ENCODE measurements around the gene ANKRD30A.
"Not testable (repeated sequence)": the region's sequence is repeated elsewhere in the genome, so short reads cannot be mapped to it uniquely, and the experiment has no call there.

Gene ANKRD30A, protein sequence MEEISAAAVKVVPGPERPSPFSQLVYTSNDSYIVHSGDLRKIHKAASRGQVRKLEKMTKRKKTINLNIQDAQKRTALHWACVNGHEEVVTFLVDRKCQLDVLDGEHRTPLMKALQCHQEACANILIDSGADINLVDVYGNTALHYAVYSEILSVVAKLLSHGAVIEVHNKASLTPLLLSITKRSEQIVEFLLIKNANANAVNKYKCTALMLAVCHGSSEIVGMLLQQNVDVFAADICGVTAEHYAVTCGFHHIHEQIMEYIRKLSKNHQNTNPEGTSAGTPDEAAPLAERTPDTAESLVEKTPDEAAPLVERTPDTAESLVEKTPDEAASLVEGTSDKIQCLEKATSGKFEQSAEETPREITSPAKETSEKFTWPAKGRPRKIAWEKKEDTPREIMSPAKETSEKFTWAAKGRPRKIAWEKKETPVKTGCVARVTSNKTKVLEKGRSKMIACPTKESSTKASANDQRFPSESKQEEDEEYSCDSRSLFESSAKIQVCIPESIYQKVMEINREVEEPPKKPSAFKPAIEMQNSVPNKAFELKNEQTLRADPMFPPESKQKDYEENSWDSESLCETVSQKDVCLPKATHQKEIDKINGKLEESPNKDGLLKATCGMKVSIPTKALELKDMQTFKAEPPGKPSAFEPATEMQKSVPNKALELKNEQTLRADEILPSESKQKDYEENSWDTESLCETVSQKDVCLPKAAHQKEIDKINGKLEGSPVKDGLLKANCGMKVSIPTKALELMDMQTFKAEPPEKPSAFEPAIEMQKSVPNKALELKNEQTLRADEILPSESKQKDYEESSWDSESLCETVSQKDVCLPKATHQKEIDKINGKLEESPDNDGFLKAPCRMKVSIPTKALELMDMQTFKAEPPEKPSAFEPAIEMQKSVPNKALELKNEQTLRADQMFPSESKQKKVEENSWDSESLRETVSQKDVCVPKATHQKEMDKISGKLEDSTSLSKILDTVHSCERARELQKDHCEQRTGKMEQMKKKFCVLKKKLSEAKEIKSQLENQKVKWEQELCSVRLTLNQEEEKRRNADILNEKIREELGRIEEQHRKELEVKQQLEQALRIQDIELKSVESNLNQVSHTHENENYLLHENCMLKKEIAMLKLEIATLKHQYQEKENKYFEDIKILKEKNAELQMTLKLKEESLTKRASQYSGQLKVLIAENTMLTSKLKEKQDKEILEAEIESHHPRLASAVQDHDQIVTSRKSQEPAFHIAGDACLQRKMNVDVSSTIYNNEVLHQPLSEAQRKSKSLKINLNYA (N-terminal part only)

DNA sequence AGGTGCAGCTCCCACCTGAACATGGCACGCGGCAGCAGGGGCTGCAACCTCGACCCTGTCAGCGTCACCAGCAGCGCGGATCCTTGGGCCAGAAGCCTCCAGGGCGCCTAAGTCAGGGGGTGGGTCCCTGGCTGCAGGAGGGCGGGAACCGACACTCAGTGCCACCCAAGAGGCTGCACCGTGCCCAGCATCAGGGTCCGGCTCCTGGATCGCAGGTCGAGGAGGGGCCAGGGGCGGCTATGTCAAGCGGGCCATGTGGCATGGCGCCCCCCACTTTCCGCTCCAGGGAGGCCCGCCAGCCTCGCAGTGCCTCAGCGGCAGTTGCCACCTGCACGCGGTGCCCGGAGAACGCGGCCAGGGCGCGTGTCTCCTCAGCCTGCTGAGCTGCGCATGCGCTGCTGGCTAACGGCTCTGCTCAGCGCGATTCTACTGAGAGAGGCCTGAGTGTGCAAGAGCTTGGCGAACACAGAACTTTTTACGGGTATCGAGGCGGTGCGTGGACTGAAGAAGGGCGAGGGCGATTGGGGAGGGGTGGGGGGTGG, at the start of gene ANKRD30A:
Gene ANKRD30A (plus strand): TSS at position 408 of the 542 bp plus-strand sequence. CDS start 190 bp downstream, outside the sequence.
- no peak for DNase-seq

GRCh38 chr10:37076083-37076482, 49.3 kb upstream of the ANKRD30A start:
- not testable (repeated sequence) for DNase-seq

DNA sequence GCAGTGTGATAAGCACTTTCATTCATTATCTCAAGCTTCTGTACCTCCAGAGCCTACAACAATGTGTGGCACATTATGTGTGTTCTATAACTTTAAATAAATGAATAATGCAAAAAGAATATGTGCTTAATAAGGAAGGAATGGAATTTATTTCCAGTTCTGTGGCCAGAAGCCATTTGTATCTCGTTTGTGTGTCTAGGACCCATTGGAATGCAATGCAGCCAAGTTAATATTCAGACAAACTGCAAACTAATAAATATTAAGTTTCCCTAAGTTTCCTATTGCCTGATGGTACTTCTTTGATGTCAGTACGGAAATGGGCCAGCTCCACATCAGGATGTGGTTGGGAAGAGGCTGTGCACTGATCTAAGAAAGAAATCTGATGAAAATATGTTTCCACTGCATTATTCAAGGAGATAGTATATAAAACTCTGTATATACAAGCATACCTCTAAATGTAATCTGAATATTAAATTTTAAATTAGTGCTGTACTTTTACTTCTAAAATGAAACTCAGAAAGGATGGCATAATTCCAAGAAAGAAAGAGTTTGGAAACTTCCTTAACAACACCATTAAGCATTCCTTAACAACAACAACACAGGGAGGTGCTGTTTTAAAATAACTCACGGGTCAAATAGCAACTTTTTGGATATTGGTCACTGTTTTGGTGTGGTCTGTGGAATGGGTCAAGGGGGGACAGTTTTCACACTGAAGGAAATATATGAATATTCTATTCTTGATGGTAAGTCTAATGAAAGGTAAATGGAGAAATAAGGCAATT, 29.4 kb upstream of the ANKRD30A start:
- DNase-seq, result no peak

DNA sequence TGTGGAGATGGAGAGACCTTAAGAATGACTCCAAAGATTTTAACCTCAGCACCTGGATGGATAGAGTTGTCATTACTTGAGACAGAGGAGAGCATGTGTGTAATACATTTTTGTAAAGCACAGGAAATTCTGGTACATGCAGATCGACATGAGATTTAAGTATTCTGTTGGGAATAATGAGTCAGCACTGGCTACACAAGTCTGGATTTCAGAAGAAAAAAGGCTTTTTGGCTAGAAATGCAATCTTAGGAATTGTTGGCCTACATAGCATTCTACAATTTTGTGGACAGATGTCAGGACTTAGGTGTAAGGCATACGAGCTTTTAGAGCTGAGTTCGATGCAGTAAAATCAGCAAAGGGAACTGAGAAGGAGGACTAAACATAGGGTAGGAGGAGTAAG, 24.1 kb upstream of the ANKRD30A start:
- no peak for DNase-seq

DNA sequence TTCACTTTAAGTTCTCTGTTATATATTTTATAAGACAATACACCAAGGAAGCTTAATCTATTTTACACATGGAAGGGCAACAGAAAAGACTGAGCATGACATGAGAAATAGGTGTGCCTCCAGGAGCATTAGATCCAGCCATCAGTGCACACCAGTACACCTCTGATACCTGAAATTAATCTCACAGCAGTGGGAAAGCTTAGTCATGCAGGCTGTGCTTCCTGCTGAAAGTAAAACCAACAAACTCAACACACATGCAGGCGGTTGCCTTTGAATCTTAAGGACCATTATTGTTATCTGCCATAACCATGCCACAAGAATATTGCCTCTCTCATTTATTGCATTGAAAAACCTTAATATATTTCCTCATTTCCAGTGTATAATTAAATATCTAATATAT, 16.4 kb upstream of the ANKRD30A start:
- no peak for DNase-seq

GRCh38 chr10:37124532-37124931, 866 bp upstream of the ANKRD30A start:
- DNase-seq, result no peak

DNA sequence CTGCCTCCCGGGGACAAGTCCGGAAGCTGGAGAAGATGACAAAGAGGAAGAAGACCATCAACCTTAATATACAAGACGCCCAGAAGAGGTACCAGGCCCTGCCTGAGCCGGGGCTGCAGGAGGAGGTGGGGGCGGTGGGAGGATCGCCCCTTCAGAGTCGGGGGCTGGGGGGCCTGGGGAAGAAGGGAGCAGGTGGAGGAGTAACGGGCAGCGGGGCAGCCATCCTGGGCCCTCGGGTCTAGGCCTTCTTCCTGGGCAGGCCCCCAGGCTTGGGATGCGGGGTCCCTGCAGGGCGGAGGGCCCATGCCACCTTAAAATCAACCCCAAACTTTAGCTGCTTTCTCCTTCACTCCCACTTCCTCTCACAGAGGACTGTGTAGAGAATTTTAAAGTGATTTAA, 523 bp downstream of the ANKRD30A start:
- DNase-seq, result no peak

- peak; percentile 36 for DNase-seq
These were observed 21.0 kb downstream of the ANKRD30A start for GRCh38 chr10:37146443-37146842.

GRCh38 chr10:37162430-37162829, 37.0 kb downstream of the ANKRD30A start:
- not testable (repeated sequence) for DNase-seq

- not testable (repeated sequence) for DNase-seq
These were observed 46.5 kb downstream of the ANKRD30A start for GRCh38 chr10:37171945-37172344.

GRCh38 chr10:37178296-37178695, 52.9 kb downstream of the ANKRD30A start:
- not testable (repeated sequence) for DNase-seq

- not testable (repeated sequence) for DNase-seq
These were observed 57.3 kb downstream of the ANKRD30A start for GRCh38 chr10:37182719-37183118.

GRCh38 chr10:37206132-37206531, 80.7 kb downstream of the ANKRD30A start:
- DNase-seq, result no peak

DNA sequence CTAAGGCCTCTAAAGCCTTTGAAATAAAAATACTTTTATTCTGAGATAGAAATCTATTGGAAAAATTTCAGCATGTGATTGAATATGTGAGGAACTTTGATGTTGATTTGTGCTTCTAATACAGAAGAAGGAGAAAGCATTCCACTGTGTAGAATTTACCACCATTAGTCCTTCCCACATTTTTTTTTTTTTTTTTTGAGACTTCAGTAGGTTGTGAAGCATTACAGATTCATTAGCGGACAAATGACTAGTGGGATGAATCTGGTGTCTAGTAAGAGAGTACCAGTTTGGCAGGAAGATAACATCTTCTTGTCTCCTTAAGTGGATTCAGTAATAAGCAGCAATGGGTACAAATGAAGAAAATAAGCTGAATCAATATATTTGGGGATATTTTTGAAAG, 95.5 kb downstream of the ANKRD30A start:
- no peak for DNase-seq

- no peak for DNase-seq
These were observed 96.6 kb downstream of the ANKRD30A start for GRCh38 chr10:37222046-37222445.

GRCh38 chr10:37225163-37225562, 99.8 kb downstream of the ANKRD30A start:
- DNase-seq, result no peak

DNA sequence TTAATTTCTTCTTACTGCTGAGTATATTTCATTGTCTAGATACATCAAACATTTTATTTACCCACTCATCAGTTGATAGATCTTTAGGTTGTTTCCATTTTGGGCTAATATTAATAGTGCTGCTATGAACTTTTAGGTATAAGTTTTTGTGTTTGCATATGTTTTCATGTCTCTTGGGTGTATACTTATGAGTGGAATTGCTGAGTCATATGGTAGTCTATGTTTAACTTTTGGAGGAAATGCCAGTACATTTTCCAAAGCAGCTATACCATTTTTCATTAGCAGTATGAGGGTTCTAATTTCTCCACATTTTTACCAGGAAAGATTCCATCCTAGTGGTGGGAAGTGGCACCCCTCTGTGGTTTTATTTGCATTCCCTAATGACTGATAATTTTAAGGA, 101.1 kb downstream of the ANKRD30A start:
- DNase-seq, result no peak

- no peak for DNase-seq
These were observed 109.3 kb downstream of the ANKRD30A start for GRCh38 chr10:37234692-37235091.

DNA sequence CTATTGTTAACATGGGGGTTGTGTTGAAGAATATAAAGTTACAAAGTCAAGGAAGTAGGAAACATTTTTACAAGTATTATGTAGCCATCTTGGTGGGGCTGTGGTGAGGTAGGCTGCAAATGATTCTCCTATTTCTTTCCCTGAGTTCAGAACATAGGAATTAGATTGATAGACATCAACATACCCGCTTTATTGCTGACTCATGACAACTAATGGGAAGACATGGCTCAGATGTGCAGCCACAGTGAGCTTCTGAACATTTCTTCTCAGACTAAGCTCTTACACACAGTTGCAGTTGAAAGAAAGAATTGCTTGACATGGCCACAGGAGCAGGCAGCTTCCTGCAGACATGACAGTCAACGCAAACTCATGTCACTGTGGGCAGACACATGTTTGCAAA, 110.7 kb downstream of the ANKRD30A start:
- no peak for DNase-seq

- no peak for DNase-seq
These were observed 114.8 kb downstream of the ANKRD30A start for GRCh38 chr10:37240223-37240622.

DNA sequence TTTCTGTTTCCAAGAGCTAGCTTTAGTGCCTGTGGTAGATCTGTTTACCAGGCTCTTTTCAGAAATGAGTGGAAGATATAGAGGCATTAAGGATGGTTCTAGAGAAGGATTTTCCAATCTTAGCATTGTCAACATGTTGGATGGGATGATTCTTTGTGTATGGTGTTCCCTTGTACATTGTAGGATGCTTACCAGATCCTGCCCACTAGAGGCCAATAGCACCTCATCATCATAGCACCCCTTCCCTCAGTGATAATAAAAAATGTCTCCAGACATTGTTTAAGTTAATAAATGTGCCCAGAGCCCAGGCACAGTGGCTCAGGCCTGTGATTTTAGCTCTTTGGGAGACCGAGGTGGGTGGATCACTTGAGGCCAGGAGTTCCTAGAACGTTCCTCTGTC, 121.2 kb downstream of the ANKRD30A start:
- no peak for DNase-seq

DNA sequence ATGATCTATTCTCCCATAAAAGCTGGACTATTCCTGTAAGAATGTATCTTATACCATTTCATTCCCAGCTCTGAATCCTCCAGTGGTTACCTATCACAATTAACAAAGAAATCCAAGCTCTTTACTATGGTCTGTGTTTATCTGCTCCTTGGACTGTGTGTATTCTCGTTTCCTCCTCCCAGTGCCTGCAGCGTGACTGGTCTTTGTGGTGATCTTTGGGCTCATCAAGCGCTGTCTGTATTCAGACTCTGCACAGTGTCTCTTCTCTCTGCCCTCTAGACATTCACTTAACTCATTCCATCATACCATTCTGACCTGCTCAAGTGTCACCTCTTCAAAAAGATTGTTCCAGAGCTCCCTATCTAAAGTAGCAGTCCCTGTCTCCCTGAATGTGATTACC, 130.4 kb downstream of the ANKRD30A start:
- not testable (repeated sequence) for DNase-seq
